ENCODE data around the gene KIAA0825.

- no peak for TF ChIP-seq CTCF (IDR thresholded peaks at IDR 0.05)
- TF ChIP-seq POLR2AphosphoS5 (IDR thresholded peaks at IDR 0.05), result no peak
- TF ChIP-seq POLR2A (IDR thresholded peaks at IDR 0.05), result no peak
Observed at GRCh38 chr5:94402096-94402495, 216.3 kb downstream of the KIAA0825 start.
